ENCODE results near the gene TRPC4. TPM values are rescaled to one million over a fixed set of nuclear protein-coding genes. Genes with fewer than 3 reads are reported as not detected.

Gene TRPC4
- total RNA-seq, 1 experiment from 2014 or later, result 19.0 TPM

DNA sequence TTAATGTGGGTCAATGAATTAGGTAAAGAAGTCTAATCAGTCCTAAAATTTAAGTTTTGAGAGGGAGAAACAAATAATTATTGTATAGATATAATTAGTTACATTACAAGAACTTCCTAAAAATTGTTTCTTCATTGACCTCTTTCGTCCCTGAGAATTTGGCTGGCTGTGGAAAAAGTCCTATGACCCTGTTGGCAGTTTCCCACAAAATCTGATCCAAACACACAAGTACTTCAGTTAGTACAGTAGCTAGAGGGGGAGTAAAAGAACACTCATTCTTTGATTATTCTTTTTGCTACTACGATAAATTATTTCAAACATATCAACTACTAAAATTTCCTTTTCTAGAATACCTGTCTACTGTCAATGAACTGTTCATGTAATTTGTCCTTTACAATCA is 282.3 kb downstream of the TRPC4 start:
- Histone ChIP-seq H2BK20ac (ENCODE audit: low read depth, low read length, poor library complexity, severe bottlenecking) (no peak overlapping the region), H2AK5ac (ENCODE audit: insufficient read length, low read length) (no peak overlapping the region), H3T11ph (ENCODE audit: low read length) (no peak overlapping the region), H2BK120ac (ENCODE audit: low read depth, low read length, poor library complexity, severe bottlenecking) (no peak overlapping the region), H3K56ac (ENCODE audit: insufficient read length, low read depth, low read length) (no peak overlapping the region), H3K9me3 (ENCODE audit: control insufficient read depth, low read depth, low read length) (no peaks in the 10 kb centered on the region), H3K79me1 (ENCODE audit: insufficient read depth, low read depth, low read length, poor library complexity, severe bottlenecking) (no peaks in the 10 kb centered on the region), H3K4ac (ENCODE audit: low read depth, low read length) (no peak overlapping the region), H4K5ac (ENCODE audit: insufficient read length, low read depth, low read length) (no peak overlapping the region), H4K20me1 (ENCODE audit: control insufficient read depth, insufficient read depth, insufficient read length) (no peaks in the 10 kb centered on the region), H3K4me1 (ENCODE audit: insufficient read depth, low read length) (no peaks in the 10 kb centered on the region), H3K9ac (ENCODE audit: extremely low read depth, insufficient read length, low read length) (no peak overlapping the region), H3K14ac (ENCODE audit: insufficient read depth, low read length) (no peak overlapping the region), H4K91ac (ENCODE audit: insufficient read length, low read depth, low read length) (no peak overlapping the region), H3K23me2 (ENCODE audit: insufficient read length, low read depth, low read length, poor library complexity, severe bottlenecking) (no peaks in the 10 kb centered on the region), H3K79me2 (ENCODE audit: insufficient read depth, low read length) (no peaks in the 10 kb centered on the region), H2BK12ac (ENCODE audit: insufficient read length, low read depth, low read length) (no peak overlapping the region), H3K23ac (ENCODE audit: insufficient read length, low read depth, low read length) (no peak overlapping the region), H4K8ac (replicated peaks; ENCODE audit: insufficient read length, low read depth, low read length) (no peak overlapping the region), H2BK5ac (ENCODE audit: insufficient read length, low read length) (no peak overlapping the region), H2AFZ (ENCODE audit: low read length) (no peak overlapping the region), H3K27me3 (ENCODE audit: insufficient read depth, low read length) (no peaks in the 10 kb centered on the region), H3K18ac (ENCODE audit: insufficient read length, low read depth, low read length) (no peak overlapping the region), H3K27ac (ENCODE audit: insufficient read length, low read depth, low read length) (no peak overlapping the region), H2BK15ac (ENCODE audit: low read depth, low read length) (no peak overlapping the region), H3K4me2 (ENCODE audit: insufficient read depth, insufficient read length, low read length) (no peak overlapping the region)
- no peak overlapping the region for H3K27ac Mint-ChIP-seq
- H3K36me3 Mint-ChIP-seq (ENCODE audit: insufficient read depth in 1 of 3, low read depth in 3 of 3), result no peaks in the 10 kb centered on the region
- H3K4me3 Mint-ChIP-seq, result no peak overlapping the region
- TF ChIP-seq, protein P1, sequence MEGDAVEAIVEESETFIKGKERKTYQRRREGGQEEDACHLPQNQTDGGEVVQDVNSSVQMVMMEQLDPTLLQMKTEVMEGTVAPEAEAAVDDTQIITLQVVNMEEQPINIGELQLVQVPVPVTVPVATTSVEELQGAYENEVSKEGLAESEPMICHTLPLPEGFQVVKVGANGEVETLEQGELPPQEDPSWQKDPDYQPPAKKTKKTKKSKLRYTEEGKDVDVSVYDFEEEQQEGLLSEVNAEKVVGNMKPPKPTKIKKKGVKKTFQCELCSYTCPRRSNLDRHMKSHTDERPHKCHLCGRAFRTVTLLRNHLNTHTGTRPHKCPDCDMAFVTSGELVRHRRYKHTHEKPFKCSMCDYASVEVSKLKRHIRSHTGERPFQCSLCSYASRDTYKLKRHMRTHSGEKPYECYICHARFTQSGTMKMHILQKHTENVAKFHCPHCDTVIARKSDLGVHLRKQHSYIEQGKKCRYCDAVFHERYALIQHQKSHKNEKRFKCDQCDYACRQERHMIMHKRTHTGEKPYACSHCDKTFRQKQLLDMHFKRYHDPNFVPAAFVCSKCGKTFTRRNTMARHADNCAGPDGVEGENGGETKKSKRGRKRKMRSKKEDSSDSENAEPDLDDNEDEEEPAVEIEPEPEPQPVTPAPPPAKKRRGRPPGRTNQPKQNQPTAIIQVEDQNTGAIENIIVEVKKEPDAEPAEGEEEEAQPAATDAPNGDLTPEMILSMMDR (conservative IDR thresholded peaks at IDR 0.05), result no peak
- no peaks in the 10 kb centered on the region for H3K9me3 Mint-ChIP-seq
- WGBS (ENCODE audit: extremely low coverage, insufficient read length, low lambda C conversion rate), result 100% methylated on average over 1 of the region's 2 CpGs
- DNase-seq, result no peak
- H3K27me3 Mint-ChIP-seq (ENCODE audit: low read depth), result no peaks in the 10 kb centered on the region
- H3K4me1 Mint-ChIP-seq, result no peaks in the 10 kb centered on the region

All from H9 (cell line).